Activated T-helper 17 cell treated with anti-CD3 and anti-CD28 coated beads, Interleukin-2, amount 50 U/mL, for 72 hours (primary cell): ENCODE data around the gene KTN1. TPM values are rescaled to one million over a fixed set of nuclear protein-coding genes. Genes with fewer than 3 reads are reported as not detected.

Experiments used
- ATAC-seq: fragments of 150-1000 bp; cut with Tn5 transposase; replicated peaks from 2 replicates; pipeline ENCODE4 v1.10.0; 2021; ENCODE audit warnings: mild to moderate bottlenecking, moderate library complexity
- H3K27ac Mint-ChIP-seq: one replicate; pipeline ENCODE4 v1.8.0; 2022; ENCODE audit warnings: mixed read lengths
- H3K27me3 Mint-ChIP-seq: one replicate; pipeline ENCODE4 v1.8.0; 2022; ENCODE audit warnings: mixed read lengths
- H3K36me3 Mint-ChIP-seq: one replicate; pipeline ENCODE4 v1.8.0; 2022; ENCODE audit warnings: low read depth, mild to moderate bottlenecking, mixed read lengths
- H3K4me1 Mint-ChIP-seq: one replicate; pipeline ENCODE4 v1.8.0; 2022; ENCODE audit warnings: mixed read lengths
- H3K4me3 Mint-ChIP-seq: one replicate; pipeline ENCODE4 v1.8.0; 2022; ENCODE audit warnings: mild to moderate bottlenecking, mixed read lengths
- H3K9me3 Mint-ChIP-seq: one replicate; pipeline ENCODE4 v1.8.0; 2022; ENCODE audit warnings: mixed read lengths
- total RNA-seq, 2 donors: library from RNA; stranded (reverse); gene quantifications; one replicate each; pipeline ENCODE4 v1.2.3, GENCODE V29; 2022

Gene KTN1
- total RNA-seq, 2 donors from 2014 or later, result 93.7 to 154 TPM

DNA sequence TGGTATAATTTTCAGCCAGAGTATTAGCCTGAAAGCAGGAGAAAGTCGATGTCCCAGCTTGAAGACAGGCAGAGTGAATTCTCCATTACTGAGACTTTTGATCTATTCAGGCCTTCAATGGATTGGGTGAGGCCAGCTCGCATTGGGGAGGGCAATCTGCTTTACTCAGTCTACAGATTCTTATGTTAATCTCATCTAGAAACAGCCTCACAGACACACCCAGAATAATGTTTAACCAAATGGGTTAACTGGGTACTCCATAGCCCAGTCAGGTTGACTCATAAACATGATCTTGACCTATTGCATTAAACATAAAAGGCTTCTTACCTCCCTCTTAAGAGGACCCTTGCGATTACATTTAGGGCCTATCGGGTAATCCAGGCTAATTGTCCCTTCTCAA lies 118.0 kb downstream of the KTN1 start:
- no peaks in the 10 kb centered on the region for H3K27me3 Mint-ChIP-seq
- H3K4me3 Mint-ChIP-seq, result no peak overlapping the region
- H3K9me3 Mint-ChIP-seq, result no peaks in the 10 kb centered on the region
- peaks cover 6% of the 10 kb centered on the region for H3K36me3 Mint-ChIP-seq
- H3K4me1 Mint-ChIP-seq, result peaks cover 8% of the 10 kb centered on the region
- H3K27ac Mint-ChIP-seq, result no peak overlapping the region
- ATAC-seq, result no peak

DNA sequence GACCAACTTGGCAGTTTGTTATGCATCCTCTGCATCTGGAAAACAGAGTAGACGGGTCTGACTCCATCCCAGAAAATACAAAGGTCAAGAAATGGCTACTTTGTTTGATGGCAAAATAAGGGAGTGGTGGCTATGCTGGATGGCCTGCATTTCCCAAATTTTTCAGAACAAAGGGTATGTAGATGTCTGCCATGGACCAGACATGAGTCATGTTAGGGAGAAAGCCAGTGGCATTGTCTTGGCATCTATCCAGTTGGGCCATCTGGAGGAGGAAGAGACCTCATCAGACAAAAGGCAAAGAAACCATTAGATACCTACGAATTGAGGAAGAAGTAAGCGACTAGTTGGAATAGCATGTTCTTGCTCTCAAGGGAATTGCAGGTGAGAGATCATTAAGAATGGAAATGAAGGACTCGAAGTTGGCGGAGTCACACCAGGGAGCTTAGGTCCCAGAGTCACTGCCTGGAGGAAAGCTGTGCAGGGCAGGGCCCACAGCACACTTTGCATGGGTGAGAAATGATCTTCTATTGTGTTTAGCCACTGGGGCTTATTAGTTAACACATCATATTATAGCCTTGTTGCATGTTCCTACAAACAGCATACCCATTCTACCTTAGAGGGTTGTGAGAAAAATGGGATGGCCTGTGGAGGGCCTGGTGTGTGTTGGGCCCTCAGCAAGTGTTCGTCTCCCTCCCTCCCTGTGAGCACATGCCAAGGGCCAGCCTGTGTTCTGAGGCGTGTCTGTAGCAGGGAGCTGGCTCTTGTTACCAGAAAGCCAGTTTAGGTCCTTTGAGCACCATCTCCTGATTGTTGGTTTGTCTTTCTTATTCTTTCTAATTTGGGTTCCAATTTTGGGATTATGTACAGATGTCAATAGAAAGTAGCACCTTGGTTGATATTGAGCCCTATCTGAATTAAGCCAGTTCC lies 119.4 kb downstream of the KTN1 start:
- Mint-ChIP-seq H3K9me3 (no peaks in the 10 kb centered on the region), H3K4me1 (peaks cover 8% of the 10 kb centered on the region), H3K27me3 (no peaks in the 10 kb centered on the region), H3K4me3 (no peak overlapping the region), H3K36me3 (peaks cover 6% of the 10 kb centered on the region), H3K27ac (no peak overlapping the region)
- no peak for ATAC-seq

DNA sequence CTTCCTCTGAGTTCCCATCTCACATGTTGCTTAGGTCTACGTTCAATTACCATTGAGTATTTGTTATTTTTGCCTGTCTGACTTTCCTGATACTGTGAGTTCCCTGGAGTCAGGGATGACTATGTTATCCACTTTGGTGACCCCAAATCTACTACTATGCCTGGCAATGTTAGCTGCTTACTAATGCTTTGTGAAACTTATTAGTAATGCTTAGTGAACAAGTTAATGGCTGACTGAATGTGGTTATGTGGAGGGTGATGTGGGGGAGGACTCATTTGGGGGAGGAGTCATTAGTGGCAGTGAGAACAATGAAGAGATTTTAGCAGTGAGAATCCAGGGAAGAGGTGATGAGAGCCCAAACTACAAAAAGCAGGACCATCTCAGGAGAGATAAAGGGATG lies 121.6 kb downstream of the KTN1 start:
- peak; percentile 79 for ATAC-seq
- peaks cover 8% of the 10 kb centered on the region for H3K4me1 Mint-ChIP-seq
- H3K36me3 Mint-ChIP-seq, result peaks cover 6% of the 10 kb centered on the region
- H3K9me3 Mint-ChIP-seq, result no peaks in the 10 kb centered on the region
- H3K27me3 Mint-ChIP-seq, result no peaks in the 10 kb centered on the region
- H3K27ac Mint-ChIP-seq, result no peak overlapping the region
- no peak overlapping the region for H3K4me3 Mint-ChIP-seq

DNA sequence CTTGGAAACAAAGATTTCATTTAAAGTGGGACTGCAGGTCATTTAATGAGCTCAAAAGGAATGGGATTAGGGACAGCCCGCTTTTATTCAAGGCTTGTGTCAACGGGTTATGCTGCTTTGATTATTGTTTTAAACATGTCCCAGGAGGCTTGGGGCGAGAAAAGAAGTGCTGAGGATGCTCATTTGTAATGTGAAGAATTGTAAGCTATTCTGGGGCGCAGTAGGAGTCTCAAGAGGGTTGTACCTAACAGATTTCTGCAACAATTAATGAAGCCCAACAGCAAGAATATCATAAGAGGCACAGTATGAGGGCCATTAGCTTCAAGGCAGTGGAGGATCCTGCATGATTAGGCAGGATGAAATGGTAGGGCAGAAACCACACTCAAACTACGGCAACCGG lies 122.5 kb downstream of the KTN1 start:
- Mint-ChIP-seq H3K4me3 (no peak overlapping the region), H3K36me3 (peaks cover 6% of the 10 kb centered on the region), H3K4me1 (peaks cover 8% of the 10 kb centered on the region), H3K9me3 (no peaks in the 10 kb centered on the region), H3K27ac (no peak overlapping the region), H3K27me3 (no peaks in the 10 kb centered on the region)
- ATAC-seq, result no peak

DNA sequence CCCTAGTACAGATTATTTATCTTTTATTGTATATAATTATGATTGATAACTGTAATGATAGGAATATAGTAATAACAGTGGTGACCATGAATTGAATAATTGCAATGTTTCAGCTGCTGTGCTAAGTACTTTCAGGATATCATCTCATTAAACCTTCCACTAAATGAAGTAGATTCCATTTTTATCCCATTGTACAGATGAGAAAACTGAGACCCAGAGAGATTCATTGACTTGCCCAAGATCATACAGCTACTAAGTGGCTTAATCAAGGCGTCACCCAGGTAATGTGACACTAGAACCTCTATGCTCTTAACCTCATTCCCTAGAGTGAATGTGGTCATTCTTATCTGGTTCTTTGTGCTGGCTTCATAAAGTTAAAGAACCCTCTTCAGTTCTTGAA lies 124.6 kb downstream of the KTN1 start:
- H3K4me3 Mint-ChIP-seq, result no peak overlapping the region
- H3K27ac Mint-ChIP-seq, result no peak overlapping the region
- no peaks in the 10 kb centered on the region for H3K9me3 Mint-ChIP-seq
- peaks cover 8% of the 10 kb centered on the region for H3K4me1 Mint-ChIP-seq
- ATAC-seq, result no peak
- H3K36me3 Mint-ChIP-seq, result peaks cover 6% of the 10 kb centered on the region
- no peaks in the 10 kb centered on the region for H3K27me3 Mint-ChIP-seq

DNA sequence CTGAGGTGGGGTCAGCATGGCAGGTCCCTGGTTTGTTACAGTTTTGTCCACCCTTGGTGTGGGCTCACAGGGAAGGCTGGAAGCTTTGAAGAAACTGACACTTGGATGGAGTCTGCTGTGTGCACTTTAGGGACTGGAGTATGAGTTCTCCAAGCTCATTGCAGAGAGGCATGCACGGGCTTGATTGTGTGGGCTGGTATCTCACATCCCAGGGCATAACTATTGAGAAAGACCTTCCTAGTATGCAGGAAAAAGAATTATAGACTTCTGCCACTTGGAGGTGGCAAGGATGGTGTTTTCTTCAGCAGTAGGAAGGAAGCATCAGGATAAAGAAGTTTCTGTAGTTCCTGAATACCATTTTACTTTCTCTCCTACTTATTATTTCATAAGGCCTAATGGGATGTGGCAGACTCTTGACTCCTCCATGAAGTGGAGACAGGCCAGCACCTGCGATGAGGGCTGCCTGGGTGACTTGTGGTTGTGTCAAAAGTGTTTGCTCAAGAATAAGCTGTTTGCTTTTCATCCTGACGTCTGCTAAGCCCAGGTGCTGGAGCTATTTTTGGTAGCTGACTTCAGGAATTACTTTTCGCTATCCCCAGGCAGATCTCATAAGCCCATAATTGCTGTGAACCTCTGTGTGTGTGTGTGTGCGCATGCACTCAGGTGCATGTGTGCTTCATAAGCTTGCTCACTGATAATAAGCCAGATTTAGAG lies 125.8 kb downstream of the KTN1 start:
- Mint-ChIP-seq H3K4me1 (peaks cover 8% of the 10 kb centered on the region), H3K4me3 (no peak overlapping the region), H3K36me3 (peaks cover 6% of the 10 kb centered on the region), H3K27me3 (no peaks in the 10 kb centered on the region), H3K27ac (no peak overlapping the region), H3K9me3 (no peaks in the 10 kb centered on the region)
- ATAC-seq, result no peak

DNA sequence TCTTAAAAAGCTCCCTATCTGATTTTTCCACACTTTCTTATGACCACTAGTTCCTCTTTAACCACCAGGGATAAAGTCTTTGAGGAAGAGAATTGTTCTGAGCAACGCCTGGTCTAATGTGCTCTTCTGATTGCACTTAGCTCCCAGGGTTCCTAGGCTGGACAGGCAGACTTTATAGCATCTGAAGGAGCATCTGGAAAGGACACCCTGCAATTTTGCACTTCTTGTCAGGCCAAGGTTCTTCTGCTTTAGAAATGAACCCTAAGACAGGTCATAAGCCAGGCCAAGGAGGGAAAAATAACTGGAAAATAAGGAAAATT lies 126.3 kb downstream of the KTN1 start:
- peaks cover 8% of the 10 kb centered on the region for H3K4me1 Mint-ChIP-seq
- H3K27ac Mint-ChIP-seq, result no peak overlapping the region
- H3K36me3 Mint-ChIP-seq, result peaks cover 3% of the 10 kb centered on the region
- ATAC-seq, result no peak
- no peaks in the 10 kb centered on the region for H3K27me3 Mint-ChIP-seq
- no peak overlapping the region for H3K4me3 Mint-ChIP-seq
- no peaks in the 10 kb centered on the region for H3K9me3 Mint-ChIP-seq

DNA sequence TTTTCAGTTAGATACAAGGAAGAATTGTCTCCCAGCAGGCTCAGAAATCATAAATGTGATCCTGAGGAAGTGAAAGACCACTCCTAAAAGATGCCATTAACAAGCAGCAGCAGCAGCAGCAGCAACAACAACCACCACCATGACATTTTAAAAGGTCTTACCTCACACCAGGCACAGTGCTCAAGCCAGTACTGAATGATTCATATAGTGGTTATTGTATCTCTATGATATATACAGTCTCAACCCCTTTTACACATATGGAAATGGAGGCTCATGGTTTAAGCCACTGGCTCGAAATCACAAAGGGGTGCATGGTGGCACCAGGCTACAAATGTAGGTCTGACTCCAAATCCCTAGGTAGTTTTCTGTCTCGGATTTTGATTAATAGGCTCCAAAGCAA lies 126.9 kb downstream of the KTN1 start:
- no peaks in the 10 kb centered on the region for H3K9me3 Mint-ChIP-seq
- no peak overlapping the region for H3K27ac Mint-ChIP-seq
- H3K4me3 Mint-ChIP-seq, result no peak overlapping the region
- H3K4me1 Mint-ChIP-seq, result peaks cover 4% of the 10 kb centered on the region
- no peaks in the 10 kb centered on the region for H3K36me3 Mint-ChIP-seq
- no peaks in the 10 kb centered on the region for H3K27me3 Mint-ChIP-seq
- peak; percentile 60 for ATAC-seq

DNA sequence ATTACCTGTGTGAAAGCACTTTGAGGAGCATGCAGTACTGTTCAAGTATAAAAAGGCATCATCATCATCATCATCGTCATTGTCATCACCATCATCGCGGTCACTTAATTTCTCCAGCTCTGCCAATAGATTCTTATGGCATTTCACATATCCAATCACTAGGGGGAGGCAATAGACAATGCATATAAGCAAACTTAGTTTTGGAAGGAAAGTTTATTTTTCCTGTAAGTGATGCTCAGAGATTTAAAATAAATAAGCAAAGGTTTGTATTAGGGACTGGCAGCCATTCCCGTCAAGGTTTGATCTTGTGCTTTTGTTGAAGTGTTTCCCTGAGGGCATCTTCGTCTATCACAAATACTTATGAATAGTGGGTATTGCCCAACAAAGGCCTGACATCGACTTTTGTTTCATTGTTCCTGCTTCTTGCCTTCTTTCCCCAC lies 127.4 kb downstream of the KTN1 start:
- no peaks in the 10 kb centered on the region for H3K36me3 Mint-ChIP-seq
- H3K27ac Mint-ChIP-seq, result no peak overlapping the region
- H3K4me3 Mint-ChIP-seq, result no peak overlapping the region
- no peak for ATAC-seq
- H3K9me3 Mint-ChIP-seq, result no peaks in the 10 kb centered on the region
- H3K4me1 Mint-ChIP-seq, result no peaks in the 10 kb centered on the region
- no peaks in the 10 kb centered on the region for H3K27me3 Mint-ChIP-seq

DNA sequence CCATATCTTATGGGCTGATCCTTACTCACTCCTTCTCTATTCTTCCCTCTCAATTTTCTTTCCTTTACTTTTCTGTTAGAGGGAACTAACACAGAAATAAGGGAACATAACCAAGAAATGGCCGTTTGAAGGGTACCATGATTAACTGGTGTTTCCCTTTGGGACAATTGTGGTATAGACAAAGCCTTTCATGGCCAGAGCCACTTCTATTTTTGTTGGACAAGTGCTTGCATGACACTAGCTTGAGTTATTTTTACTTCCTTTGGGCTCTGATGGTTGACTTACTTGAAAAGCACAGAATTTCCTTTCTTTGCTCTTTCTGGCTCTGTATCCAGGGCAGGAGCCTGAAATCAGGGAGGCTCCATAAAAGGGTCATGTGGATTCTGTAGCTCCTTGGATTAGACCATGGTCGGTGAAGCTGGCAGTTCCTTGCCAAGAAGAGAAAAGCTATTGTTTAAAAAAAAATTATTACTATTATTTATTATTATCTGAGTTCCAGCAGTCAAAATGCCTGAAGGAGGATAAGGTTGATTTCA lies 130.6 kb downstream of the KTN1 start:
- no peak for ATAC-seq
- H3K27ac Mint-ChIP-seq, result no peak overlapping the region
- no peaks in the 10 kb centered on the region for H3K9me3 Mint-ChIP-seq
- no peaks in the 10 kb centered on the region for H3K4me1 Mint-ChIP-seq
- no peak overlapping the region for H3K4me3 Mint-ChIP-seq
- H3K27me3 Mint-ChIP-seq, result no peaks in the 10 kb centered on the region
- H3K36me3 Mint-ChIP-seq, result no peaks in the 10 kb centered on the region

DNA sequence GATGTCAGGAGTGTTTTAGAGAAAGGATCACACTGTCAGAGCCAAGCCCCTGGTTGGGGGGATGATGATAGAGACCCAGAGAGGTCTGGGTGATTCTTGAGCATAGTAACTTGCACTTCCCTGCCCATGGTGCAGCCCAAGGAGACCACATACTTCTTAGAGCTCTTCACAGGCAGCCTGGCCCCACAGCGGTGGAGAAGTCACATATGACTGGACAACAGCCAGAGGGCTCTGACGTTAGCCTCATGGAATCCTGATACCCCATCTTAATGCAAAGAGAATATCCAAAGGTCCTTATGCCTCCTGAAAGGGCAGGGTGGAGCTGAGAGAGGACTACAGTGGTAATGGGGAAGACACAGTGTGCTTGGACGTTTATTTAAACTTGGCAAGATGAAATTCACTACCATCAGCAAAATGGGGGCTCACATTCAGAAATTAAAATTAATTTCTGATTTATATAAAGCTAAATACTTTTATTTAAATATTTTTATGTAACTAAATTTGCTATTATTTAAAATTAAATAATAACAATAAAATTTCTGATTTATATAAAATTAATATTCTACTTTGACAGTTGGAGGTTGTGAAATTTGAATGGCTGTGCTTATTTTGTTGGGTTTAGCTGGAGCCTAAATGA lies 131.3 kb downstream of the KTN1 start:
- no peak for ATAC-seq
- Mint-ChIP-seq H3K27me3 (no peaks in the 10 kb centered on the region), H3K9me3 (no peaks in the 10 kb centered on the region), H3K27ac (no peak overlapping the region), H3K4me1 (no peaks in the 10 kb centered on the region), H3K36me3 (no peaks in the 10 kb centered on the region), H3K4me3 (no peak overlapping the region)

DNA sequence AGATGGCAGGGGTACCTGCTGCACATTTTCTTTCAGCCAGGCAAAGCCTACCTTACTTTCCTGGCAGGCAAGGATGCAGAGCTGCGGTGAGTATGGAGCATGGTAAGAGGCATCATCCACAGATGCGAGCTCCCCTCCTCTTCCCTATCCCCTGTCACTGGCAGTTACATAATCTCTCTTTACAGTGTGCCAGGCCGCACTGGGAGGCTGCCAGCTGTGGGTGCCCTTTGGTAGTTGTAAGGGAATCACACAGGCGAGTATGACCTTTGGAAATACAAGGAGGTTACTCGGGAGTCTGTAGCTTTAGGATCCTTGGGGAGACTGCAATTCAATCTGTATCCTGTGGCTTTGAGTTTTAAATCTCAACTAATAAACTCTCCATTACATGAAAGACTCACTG lies 132.5 kb downstream of the KTN1 start:
- Mint-ChIP-seq H3K36me3 (no peaks in the 10 kb centered on the region), H3K27me3 (no peaks in the 10 kb centered on the region), H3K4me3 (no peak overlapping the region), H3K27ac (no peak overlapping the region), H3K9me3 (no peaks in the 10 kb centered on the region), H3K4me1 (no peaks in the 10 kb centered on the region)
- no peak for ATAC-seq

DNA sequence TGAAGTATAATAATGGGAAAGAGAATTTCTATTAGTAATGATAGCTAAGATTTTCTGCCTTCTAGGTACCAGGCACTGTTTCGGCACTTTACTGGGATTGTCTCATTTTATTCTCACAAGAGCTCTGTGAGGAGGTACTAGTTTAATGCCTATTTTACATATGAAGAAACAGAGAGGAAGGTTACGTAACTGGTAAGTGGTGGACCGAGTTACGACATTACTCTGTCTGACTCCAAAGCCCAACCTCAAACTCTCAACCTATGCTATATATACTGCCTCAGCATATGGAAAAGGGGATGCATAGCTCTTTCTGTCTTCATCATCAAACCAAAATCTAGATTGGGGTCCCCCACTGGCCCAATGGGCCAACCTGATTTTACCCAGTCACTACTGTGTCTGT lies 133.5 kb downstream of the KTN1 start:
- Mint-ChIP-seq H3K4me3 (no peak overlapping the region), H3K4me1 (no peaks in the 10 kb centered on the region), H3K9me3 (no peaks in the 10 kb centered on the region), H3K27ac (no peak overlapping the region), H3K27me3 (no peaks in the 10 kb centered on the region), H3K36me3 (no peaks in the 10 kb centered on the region)
- ATAC-seq, result no peak

DNA sequence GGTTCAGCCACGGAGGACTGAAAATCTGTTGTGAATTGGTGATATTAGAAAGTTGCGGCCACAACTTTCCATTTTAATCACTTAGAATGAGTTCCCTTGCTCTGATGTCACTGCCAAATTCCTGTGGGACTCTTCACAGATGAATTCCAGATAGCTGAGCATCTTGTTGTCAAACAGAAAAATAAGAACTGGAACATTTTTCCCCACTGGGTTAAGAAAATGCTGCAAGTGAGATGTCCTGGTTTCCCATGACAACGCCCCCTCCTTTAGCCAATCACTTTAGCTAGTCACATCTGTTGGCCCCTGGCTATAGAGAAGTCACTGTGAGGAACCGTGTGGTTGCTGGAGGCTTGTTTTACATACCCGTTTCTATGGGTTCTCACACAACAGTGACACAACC lies 135.9 kb downstream of the KTN1 start:
- no peak overlapping the region for H3K27ac Mint-ChIP-seq
- H3K36me3 Mint-ChIP-seq, result no peaks in the 10 kb centered on the region
- no peak for ATAC-seq
- H3K4me3 Mint-ChIP-seq, result no peak overlapping the region
- no peaks in the 10 kb centered on the region for H3K4me1 Mint-ChIP-seq
- H3K9me3 Mint-ChIP-seq, result no peaks in the 10 kb centered on the region
- no peaks in the 10 kb centered on the region for H3K27me3 Mint-ChIP-seq

DNA sequence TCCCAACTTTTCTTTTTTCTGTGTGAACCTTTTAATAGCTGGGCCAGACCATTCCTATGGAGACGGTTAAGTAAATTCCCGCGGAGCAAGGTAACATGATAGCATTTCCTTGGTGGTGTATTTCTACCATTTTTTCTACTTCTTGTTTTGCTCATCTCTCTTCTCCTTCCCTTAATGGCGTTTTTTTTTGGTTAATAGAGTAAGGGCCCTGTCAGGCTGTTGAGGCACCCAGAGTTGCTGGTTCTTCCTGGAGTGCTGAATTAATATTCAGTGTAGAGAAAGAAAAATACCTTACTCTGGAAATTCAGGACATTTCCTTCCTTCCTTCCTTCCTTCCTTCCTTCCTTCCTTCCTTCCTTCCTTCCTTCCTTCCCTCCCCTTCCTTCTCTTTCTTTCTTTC lies 137.6 kb downstream of the KTN1 start:
- no peaks in the 10 kb centered on the region for H3K27me3 Mint-ChIP-seq
- no peak overlapping the region for H3K4me3 Mint-ChIP-seq
- H3K27ac Mint-ChIP-seq, result no peak overlapping the region
- H3K4me1 Mint-ChIP-seq, result no peaks in the 10 kb centered on the region
- no peaks in the 10 kb centered on the region for H3K9me3 Mint-ChIP-seq
- H3K36me3 Mint-ChIP-seq, result no peaks in the 10 kb centered on the region
- ATAC-seq, result no peak
